SK-N-DZ (cell line): Measurements from ENCODE around the gene CABLES1.
A peak's percentile ranks its signal among the peaks of the same experiment; 100 is the strongest.

ENCODE experiments used
- DNase-seq: peaks from one replicate; pipeline ENCODE4 v3.0.0-alpha.2; 2015; ENCODE audit warnings: low spot score

CABLES1 gene

GRCh38 chr18:23113576-23113975, 21.7 kb upstream of the CABLES1 start:
- no peak for DNase-seq

- no peak for DNase-seq
These were observed 21.0 kb upstream of the CABLES1 start for GRCh38 chr18:23114171-23114881.

DNA sequence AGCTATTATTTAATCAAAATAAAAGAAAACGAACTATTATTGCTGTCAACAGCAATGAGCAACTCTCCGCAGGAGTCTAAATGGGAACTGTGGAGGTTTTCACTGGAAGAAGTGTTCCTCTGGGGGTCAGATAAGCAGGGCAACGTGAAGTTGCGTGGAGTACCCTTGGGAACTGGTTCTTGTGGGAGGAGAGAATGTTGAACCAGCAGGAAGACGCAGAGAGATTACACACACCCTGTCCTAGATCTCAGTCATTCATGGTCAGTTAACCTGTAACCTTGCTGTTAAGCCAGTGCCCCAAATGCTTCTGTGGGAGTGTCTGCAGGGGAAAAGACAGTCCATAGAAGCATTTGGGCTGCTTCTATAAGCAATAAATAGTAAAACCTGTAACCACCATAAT, 20.4 kb upstream of the CABLES1 start:
- no peak for DNase-seq

DNA sequence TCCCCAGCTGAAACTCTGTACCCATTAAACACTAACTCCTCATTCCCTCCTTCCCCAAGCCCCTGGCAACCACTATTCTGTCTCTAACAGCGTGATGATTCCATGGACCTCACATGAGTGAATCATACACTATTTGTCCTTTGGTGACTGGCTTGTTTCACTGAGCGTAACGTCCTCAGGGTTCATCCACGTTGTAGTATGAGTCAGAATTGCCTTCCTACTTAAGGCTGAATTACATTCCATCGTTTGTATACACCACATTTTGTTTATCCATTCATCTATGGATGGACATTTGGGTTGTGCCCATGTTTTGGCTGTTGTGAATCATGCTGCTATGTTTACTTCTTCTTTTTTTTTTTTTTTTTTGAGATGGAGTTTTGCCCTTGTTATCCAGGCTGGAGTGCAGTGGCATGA, 19.6 kb upstream of the CABLES1 start:
- no peak for DNase-seq

- no peak for DNase-seq
These were observed 14.2 kb upstream of the CABLES1 start for GRCh38 chr18:23121133-23121532.

DNA sequence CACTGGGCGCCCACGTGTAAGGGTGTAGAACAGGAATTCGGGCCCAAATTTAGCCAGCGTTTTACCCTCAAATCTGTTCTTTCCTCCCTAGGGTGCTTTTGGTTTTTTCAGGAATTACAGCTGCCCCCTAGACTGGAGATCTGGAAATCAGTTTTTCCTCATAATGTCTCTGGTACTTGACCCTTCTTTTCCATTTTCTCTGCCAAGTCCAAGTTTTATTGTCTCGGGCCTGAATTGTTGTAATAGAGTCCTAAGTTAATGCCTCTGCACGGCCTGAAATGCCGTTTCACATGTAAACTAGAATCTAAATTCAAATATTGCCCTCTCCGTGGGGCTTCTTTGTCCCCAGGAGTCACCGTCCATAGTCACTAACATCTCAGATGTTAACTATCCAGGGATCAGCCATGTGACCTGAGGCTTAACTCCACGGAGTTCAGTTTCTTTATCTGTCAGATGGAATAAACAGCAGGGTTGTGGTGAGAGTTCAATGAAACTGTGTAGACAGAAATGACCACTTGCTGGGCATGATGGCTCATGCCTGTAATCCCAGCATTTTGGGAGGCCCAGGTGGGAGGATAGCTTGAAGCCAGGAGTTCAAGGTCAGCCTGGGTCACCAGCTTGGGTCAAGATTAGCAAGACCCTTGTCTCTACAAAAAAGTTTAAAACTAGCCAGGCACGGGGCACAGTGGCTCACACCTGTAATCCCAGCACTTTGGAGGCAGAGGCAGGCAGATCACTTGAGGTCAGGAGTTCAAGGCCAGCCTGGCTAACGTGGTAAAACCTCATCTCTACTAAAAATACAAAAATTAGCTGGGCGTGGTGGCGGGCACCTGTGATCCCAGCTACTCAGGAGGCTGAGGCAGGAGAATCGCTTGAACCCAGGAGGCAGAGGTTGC, 12.7 kb upstream of the CABLES1 start:
- no peak for DNase-seq

DNA sequence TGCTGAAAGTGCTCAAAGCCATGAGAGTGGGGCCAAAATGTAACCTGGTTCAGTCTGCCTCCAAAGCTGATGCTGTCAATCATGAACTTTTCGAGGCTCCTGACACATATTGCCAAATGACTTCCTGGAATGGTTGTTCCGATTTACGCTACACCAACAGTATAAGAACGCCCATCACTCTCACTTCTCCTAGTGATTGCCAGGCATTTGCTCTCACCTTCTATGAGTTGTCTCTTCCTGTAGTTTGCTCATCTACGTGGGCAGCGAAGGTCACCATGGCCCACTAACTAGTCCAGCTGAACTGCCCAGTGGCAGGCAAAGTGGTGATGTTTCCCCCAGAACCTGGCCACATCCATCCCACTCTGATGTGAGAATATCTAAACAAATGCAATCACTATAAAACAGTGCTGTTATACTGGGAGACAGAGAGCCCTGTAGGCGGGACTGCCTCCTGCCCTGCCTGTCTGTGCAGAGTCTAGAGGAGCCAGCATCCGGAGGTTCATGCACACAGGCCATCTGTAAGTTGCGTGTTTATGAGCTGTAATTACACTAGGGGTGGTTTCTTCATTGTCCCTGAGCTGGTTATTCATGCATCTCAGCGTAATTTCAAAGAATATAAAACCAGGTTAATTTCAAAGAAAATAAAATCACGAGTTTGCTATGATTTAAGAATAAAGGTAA, 8.8 kb upstream of the CABLES1 start:
- no peak for DNase-seq

DNA sequence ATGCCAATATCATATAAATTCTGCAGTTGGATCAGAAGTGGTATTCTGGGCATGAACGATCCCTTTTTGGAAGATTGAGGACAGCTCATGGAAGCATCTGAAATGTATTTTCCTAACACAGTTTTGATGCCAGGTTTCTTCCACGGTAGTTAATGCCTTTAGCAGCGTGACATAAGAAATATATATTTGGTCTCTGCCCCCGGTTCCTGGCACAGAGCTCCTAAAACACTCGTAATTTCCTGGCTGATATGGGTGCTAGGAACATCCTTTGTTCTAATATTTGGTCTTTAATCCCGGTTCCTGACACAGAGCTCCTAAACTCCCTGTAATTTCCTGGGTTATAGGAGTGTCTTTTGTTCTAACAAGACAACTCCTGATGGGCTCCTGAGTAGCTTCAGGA, 8.2 kb upstream of the CABLES1 start:
- DNase-seq = no peak

- DNase-seq = no peak
These were observed 5.8 kb upstream of the CABLES1 start for GRCh38 chr18:23129355-23130002.

GRCh38 chr18:23131693-23132319, 3.5 kb upstream of the CABLES1 start:
- DNase-seq = peak; percentile 75

DNA sequence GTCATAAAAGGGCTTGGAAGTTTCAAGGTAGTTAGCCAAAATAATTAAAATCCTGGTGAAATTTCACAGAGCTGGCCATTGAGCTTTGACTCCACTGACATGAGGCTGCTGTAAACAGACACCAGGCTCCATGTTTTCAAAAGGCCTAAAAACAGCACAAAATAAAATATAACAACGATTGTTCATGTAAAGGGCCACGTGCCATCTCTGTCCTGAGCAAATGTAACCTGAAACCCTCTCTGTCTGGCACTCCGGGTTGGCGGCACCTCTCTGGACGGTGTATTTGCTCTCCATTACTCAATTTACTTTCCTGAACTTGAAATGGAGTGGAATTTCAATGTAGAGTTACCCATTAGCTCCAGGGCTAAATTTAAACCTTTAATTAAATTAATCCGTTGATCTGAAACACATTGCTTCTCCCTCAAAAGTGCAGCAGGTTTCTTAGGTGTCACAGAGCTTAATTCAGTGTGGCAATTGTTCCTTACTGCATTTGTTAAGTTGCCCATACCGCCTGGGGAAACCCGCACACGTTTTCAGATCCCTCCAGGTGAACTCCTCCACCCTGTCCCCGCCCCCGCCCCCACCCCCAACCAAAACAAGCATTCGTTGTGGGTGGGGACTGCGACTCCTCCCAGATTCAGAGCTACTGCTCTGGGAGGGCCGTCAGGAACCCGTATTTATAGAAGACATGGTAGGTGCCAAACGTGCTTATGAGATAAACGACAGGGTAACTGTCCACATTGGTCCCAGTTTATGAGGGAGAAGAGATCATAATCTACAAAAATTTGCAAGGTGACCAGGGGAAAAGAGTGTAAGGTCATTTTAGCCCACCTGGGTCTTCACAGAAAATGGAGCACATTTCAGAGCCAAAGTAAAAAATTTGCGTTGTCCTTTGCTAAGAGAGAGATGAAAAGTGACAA, 1.2 kb upstream of the CABLES1 start:
- DNase-seq = peak; percentile 73

DNA sequence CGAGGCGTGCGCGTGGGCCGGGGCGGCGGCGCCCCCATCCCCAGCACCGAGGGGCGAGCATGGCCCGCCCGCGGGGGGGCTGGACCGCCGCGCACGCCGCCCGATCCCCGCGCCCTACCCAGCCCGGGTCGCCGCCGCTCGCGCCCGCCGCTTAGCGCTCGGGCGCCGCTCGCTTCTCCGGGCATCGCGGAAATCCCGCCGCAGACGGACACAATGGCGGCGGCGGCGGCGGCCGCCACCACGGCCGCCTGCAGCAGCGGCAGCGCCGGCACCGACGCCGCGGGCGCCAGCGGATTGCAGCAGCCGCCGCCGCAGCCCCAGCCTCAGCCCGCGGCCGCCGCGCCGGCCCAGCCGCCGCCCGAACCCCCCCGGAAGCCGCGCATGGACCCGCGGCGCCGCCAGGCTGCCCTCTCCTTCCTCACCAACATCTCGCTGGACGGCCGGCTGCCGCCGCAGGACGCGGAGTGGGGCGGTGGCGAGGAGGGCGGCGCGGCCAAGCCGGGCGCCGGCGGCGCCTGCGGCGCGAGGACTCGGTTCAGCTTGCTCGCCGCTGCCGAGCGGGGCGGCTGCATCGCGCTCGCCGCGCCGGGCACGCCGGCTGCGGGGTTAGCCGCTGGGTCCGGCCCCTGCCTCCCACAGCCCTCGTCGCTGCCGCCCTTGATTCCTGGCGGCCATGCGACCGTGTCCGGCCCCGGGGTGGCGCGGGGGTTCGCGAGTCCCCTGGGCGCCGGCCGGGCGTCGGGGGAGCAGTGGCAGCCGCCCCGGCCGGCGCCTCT, 453 bp downstream of the CABLES1 start:
- DNase-seq = no peak

- DNase-seq = no peak
These were observed 1.2 kb downstream of the CABLES1 start for GRCh38 chr18:23136326-23137096.

DNA sequence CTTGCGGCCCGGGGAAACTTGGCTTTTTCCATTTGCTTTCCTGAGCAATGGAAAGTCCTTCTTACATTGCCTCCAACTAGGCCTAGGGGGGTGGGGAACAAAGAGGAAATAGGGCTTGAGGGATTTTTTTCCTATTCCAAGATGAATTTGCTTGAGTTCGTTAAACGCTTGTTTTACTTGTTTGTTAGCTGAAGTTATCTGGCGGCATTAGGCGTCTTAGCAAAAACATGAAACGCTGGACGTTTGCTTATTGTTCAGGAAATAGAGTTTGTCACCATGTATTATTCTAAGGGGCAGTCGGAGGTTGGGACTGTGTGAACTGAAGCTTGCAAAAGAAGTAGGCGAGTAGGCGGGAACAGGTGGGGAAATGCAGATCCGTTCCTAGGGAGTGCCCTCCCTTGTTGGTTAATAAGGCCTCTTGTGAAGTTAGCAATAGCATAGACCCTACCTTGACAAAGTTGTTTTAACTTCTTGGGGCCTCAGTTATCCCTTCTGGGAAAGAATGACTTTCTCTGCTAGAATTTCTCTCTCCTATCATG, 1.9 kb downstream of the CABLES1 start:
- no peak for DNase-seq

GRCh38 chr18:23137788-23138216, 2.5 kb downstream of the CABLES1 start:
- peak; percentile 58 for DNase-seq

DNA sequence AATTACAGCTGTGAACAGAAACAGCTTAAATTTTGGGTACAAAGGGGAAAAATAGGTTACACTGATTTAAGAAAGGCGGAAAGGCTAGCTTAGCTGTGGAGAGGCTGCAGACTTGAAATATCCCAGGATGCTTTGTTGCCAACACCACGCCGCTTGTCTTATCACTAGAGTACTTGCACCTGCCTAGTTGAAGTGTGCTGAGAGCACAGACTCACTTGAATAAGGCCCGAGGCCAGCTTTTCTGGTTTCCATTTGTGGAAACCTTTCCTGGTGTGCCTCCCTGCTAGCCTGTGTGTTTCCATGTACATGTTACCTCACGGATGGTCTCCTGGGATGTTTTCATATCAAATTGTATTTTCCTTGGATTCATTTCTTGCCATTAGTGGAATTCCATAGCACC, 3.2 kb downstream of the CABLES1 start:
- DNase-seq = peak; percentile 61

- no peak for DNase-seq
These were observed 6.1 kb downstream of the CABLES1 start for GRCh38 chr18:23141104-23141999.
